Measurements from ENCODE around the gene LYSMD3.

The LYSMD3 gene

DNA sequence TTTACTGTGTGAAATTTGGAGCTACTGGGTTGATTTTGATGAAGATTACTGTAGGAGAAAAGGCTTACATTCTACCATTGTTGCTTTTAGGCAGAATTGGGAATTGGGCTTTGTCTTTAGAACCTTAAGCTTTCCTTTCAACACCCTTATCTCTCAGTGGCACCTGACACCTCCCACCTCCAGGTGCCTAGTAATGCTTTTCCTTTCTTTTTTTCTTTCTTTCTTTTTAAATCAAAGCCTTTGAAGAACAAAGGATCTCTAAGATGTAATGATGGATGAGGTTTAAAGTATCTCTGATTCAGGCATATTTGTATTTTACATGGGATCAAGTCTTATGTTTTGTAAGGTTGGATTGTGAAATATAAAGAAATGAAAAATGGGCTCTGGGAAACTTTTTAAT, 26.3 kb upstream of the LYSMD3 start:
- TF ChIP-seq EZH2phosphoT487 (IDR thresholded peaks at IDR 0.05; ENCODE audit: borderline replicate concordance, low read length) = no peak
- TF ChIP-seq, protein P1, sequence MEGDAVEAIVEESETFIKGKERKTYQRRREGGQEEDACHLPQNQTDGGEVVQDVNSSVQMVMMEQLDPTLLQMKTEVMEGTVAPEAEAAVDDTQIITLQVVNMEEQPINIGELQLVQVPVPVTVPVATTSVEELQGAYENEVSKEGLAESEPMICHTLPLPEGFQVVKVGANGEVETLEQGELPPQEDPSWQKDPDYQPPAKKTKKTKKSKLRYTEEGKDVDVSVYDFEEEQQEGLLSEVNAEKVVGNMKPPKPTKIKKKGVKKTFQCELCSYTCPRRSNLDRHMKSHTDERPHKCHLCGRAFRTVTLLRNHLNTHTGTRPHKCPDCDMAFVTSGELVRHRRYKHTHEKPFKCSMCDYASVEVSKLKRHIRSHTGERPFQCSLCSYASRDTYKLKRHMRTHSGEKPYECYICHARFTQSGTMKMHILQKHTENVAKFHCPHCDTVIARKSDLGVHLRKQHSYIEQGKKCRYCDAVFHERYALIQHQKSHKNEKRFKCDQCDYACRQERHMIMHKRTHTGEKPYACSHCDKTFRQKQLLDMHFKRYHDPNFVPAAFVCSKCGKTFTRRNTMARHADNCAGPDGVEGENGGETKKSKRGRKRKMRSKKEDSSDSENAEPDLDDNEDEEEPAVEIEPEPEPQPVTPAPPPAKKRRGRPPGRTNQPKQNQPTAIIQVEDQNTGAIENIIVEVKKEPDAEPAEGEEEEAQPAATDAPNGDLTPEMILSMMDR (IDR thresholded peaks at IDR 0.05; ENCODE audit: low read depth, low read length, poor library complexity, severe bottlenecking) = no peak
- Histone ChIP-seq H3K9me2 (replicated peaks; ENCODE audit: control insufficient read depth, low read length) (no peaks in the 10 kb centered on the region), H3K36me3 (ENCODE audit: control insufficient read depth, low read length) (no peaks in the 10 kb centered on the region), H3K4me3 (ENCODE audit: low read length) (no peak overlapping the region), H3K27me3 (ENCODE audit: control insufficient read depth, low read length) (peaks cover 66% of the 10 kb centered on the region), H3K4me1 (ENCODE audit: control insufficient read depth, low read length) (no peaks in the 10 kb centered on the region), H3K79me2 (ENCODE audit: control insufficient read depth, low read length) (no peaks in the 10 kb centered on the region), H3K4me2 (ENCODE audit: low read length) (no peak overlapping the region), H3K9me3 (ENCODE audit: control insufficient read depth, insufficient read depth, low read length) (no peaks in the 10 kb centered on the region), H3F3A (ENCODE audit: control insufficient read depth, insufficient read depth) (no peaks in the 10 kb centered on the region), H4K20me1 (ENCODE audit: control insufficient read depth, insufficient read depth, low read depth, low read length) (no peaks in the 10 kb centered on the region), H3K27ac (ENCODE audit: low read depth, low read length) (no peak overlapping the region)

DNA sequence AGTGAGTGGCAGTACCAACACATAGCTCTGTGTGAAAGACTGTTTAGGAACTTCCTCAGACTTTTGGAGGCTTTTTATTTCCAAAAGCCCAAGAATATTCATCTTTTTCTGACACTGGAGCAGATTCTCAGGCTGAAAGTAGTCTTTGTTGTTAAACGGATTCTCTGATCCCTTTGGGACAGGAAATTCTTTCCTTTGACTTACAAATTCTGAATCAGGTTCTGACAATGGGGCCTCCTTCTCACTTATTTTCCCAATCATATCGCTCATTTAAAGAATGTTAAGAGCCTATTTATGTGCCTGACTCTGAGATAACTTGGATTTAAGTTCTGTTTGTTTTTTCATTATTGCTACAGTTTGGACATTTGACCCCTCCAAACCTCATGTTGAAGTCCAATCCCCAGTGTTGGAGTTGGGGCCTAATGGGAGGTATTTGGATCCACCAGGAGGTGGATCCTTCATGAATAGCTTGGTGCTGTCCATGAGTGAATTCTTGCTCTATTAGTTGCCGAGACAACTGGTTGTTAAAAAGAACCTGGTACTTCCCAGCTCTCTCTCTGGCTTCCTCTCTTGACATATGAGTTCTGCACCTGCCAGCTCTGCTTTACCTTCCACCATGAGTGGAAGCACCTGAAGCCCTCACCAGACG, 25.1 kb upstream of the LYSMD3 start:
- H3K27me3 ChIP-seq (ENCODE audit: control insufficient read depth, low read length) = peaks cover 69% of the 10 kb centered on the region

GRCh38 chr5:90553711-90554110, 24.3 kb upstream of the LYSMD3 start:
- no peaks in the 10 kb centered on the region for H4K20me1 ChIP-seq (ENCODE audit: control insufficient read depth, insufficient read depth, low read depth, low read length)
- no peaks in the 10 kb centered on the region for H3K4me1 ChIP-seq (ENCODE audit: control insufficient read depth, low read length)
- no peaks in the 10 kb centered on the region for H3K79me2 ChIP-seq (ENCODE audit: control insufficient read depth, low read length)
- H3K36me3 ChIP-seq (ENCODE audit: control insufficient read depth, low read length) = no peaks in the 10 kb centered on the region
- no peak for TF ChIP-seq EZH2phosphoT487 (IDR thresholded peaks at IDR 0.05; ENCODE audit: borderline replicate concordance, low read length)
- TF ChIP-seq, protein P1 (IDR thresholded peaks at IDR 0.05; ENCODE audit: low read depth, low read length, poor library complexity, severe bottlenecking) = no peak
- no peaks in the 10 kb centered on the region for H3F3A ChIP-seq (ENCODE audit: control insufficient read depth, insufficient read depth)
- no peaks in the 10 kb centered on the region for H3K9me3 ChIP-seq (ENCODE audit: control insufficient read depth, insufficient read depth, low read length)
- no peaks in the 10 kb centered on the region for H3K9me2 ChIP-seq (replicated peaks; ENCODE audit: control insufficient read depth, low read length)
- H3K27me3 ChIP-seq (ENCODE audit: control insufficient read depth, low read length) = peaks cover 63% of the 10 kb centered on the region
- H3K4me2 ChIP-seq (ENCODE audit: low read length) = no peak overlapping the region
- H3K4me3 ChIP-seq (ENCODE audit: low read length) = no peak overlapping the region
- no peak overlapping the region for H3K27ac ChIP-seq (ENCODE audit: low read depth, low read length)

More for the DNA sequence above, 25.1 kb upstream of the LYSMD3 start:
- no peaks in the 10 kb centered on the region for H3K4me1 ChIP-seq (ENCODE audit: control insufficient read depth, low read length)
- no peak overlapping the region for H3K27ac ChIP-seq (ENCODE audit: low read depth, low read length)
- H3F3A ChIP-seq (ENCODE audit: control insufficient read depth, insufficient read depth) = no peaks in the 10 kb centered on the region
- no peaks in the 10 kb centered on the region for H3K36me3 ChIP-seq (ENCODE audit: control insufficient read depth, low read length)
- H4K20me1 ChIP-seq (ENCODE audit: control insufficient read depth, insufficient read depth, low read depth, low read length) = no peaks in the 10 kb centered on the region
- H3K9me2 ChIP-seq (replicated peaks; ENCODE audit: control insufficient read depth, low read length) = no peaks in the 10 kb centered on the region
- no peaks in the 10 kb centered on the region for H3K9me3 ChIP-seq (ENCODE audit: control insufficient read depth, insufficient read depth, low read length)
- H3K4me2 ChIP-seq (ENCODE audit: low read length) = no peak overlapping the region
- TF ChIP-seq EZH2phosphoT487 (IDR thresholded peaks at IDR 0.05; ENCODE audit: borderline replicate concordance, low read length) = no peak
- TF ChIP-seq, protein P1 (IDR thresholded peaks at IDR 0.05; ENCODE audit: low read depth, low read length, poor library complexity, severe bottlenecking) = no peak
- H3K79me2 ChIP-seq (ENCODE audit: control insufficient read depth, low read length) = no peaks in the 10 kb centered on the region
- H3K4me3 ChIP-seq (ENCODE audit: low read length) = no peak overlapping the region

All from DOHH2 (cell line).